ENCODE data around the gene AXDND1.
"Not testable (repeated sequence)": the region's sequence is repeated elsewhere in the genome, so short reads cannot be mapped to it uniquely, and the experiment has no call there.

AXDND1 gene

DNA sequence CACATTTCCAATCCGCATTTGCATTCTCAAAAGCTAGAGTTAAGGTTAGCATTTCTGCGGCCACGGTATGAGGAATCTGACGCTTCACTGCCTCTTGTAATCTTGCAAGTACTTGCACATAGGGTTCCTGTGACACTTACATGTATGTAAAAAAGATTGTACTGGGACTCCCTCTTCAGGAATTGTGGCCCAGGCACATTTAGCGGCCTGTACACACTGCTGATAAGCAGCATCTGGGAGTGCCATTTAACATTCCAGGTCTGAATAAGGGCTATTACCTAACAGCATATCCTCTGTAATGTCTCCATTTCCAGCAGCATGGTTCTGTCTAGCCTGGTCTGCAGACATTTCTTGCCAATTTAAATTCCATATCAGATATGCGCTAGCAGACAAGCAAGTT lies 75.7 kb downstream of the AXDND1 start:
- H3K4me3 ChIP-seq (ENCODE audit: low read depth, low read length), result no peak overlapping the region
- TF ChIP-seq, protein P1, sequence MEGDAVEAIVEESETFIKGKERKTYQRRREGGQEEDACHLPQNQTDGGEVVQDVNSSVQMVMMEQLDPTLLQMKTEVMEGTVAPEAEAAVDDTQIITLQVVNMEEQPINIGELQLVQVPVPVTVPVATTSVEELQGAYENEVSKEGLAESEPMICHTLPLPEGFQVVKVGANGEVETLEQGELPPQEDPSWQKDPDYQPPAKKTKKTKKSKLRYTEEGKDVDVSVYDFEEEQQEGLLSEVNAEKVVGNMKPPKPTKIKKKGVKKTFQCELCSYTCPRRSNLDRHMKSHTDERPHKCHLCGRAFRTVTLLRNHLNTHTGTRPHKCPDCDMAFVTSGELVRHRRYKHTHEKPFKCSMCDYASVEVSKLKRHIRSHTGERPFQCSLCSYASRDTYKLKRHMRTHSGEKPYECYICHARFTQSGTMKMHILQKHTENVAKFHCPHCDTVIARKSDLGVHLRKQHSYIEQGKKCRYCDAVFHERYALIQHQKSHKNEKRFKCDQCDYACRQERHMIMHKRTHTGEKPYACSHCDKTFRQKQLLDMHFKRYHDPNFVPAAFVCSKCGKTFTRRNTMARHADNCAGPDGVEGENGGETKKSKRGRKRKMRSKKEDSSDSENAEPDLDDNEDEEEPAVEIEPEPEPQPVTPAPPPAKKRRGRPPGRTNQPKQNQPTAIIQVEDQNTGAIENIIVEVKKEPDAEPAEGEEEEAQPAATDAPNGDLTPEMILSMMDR (IDR thresholded peaks at IDR 0.05; ENCODE audit: borderline replicate concordance, insufficient read depth, low read depth, low read length), result no peak

DNA sequence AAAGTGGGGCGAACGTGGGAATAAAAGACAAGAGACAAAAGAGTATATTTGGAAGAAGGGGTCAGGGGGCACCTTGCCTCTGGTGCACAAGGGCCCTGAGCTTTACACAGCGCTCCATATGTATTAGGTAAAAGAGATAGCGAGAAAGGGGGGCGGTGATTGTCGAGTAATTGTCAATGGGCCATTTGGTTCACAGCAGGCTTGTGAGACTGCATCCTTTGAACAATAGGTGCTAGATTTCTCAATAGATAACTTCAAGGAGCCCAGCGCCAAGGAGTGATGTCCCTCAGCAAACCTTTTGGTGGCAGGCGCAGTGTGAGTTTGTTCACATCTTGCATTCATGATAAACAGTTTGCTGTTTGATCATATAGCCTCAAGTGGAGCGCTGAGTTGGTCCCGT lies 77.1 kb downstream of the AXDND1 start:
- not testable (repeated sequence) for H3K4me3 ChIP-seq (ENCODE audit: low read depth, low read length)

DNA sequence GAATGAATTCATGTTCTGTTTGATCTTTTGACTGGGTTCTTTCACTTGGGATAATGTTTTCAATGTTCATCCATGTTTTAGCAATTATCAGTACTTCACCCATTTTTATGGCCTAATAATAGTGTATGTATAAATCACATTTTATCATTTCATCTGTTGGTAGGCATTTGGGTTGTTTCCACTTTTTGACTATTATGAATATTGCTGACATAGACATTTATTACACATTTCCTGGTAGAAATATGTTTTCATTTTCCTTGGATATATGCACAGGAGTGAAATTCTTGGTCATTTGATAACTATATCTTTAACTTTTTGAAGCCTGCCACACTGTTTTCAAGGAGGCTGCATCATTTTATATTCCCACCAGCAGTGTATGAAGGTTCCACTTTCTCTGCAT lies 79.8 kb downstream of the AXDND1 start:
- TF ChIP-seq, protein P1 (IDR thresholded peaks at IDR 0.05; ENCODE audit: borderline replicate concordance, insufficient read depth, low read depth, low read length), result no peak
- no peak overlapping the region for H3K4me3 ChIP-seq (ENCODE audit: low read depth, low read length)

DNA sequence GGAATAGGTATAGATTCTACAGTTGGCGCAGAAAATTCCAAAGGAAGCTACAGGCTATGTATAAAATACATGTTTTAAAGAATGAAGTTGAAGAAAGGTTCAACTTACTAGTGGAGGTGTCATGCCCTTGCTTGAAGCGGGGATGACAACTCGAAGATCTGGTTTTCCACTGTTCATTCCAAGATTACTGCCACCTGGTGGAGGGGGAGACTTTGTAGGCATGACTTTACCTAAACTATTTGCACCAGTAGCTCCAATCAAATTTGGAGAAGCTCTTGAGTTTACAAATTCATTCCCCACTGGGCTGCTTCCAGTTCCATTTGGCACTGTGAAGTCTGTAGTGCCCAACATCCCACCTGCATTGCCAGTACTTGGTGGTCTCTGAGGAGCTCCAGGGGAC lies 81.7 kb downstream of the AXDND1 start:
- no peak overlapping the region for H3K4me3 ChIP-seq (ENCODE audit: low read depth, low read length)
- TF ChIP-seq, protein P1 (IDR thresholded peaks at IDR 0.05; ENCODE audit: borderline replicate concordance, insufficient read depth, low read depth, low read length), result 0 out of 2 replicates have a peak, but pooled peaks have one; percentile 33

DNA sequence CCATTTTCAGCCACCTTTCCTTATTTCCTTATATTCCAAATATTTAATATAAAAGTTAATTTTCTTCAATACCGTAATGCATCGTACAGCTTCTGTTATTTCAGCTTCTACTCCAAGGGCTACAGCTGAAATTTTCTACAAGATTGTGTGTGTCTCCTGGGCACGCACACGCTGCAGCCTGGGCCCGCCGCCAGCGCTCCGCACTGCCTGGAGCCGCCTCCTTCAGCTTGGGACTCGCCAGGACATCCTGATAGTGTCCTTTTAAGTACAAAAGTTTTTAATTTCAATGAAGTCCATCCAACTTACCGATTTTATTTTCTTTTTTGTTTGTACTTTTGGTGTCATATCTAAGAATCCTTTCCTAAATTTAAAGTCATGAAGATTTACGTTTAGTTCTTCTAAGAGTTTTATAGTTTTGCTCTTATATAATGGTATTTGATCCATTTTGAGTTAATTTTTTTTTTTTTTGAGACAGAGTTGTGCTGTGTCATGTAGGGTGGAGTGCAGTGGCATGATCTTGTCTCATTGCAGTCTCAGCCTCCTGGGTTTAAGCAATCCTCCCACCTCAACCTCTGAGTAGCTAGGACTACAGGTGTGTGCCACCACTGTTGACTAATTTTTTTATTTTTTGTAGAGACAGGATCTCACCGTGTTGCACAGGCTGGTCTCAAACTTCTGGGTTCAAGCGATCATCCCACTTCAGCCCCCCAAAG lies 82.8 kb downstream of the AXDND1 start:
- no peak overlapping the region for H3K4me3 ChIP-seq (ENCODE audit: low read depth, low read length)
- TF ChIP-seq, protein P1 (IDR thresholded peaks at IDR 0.05; ENCODE audit: borderline replicate concordance, insufficient read depth, low read depth, low read length), result no peak

DNA sequence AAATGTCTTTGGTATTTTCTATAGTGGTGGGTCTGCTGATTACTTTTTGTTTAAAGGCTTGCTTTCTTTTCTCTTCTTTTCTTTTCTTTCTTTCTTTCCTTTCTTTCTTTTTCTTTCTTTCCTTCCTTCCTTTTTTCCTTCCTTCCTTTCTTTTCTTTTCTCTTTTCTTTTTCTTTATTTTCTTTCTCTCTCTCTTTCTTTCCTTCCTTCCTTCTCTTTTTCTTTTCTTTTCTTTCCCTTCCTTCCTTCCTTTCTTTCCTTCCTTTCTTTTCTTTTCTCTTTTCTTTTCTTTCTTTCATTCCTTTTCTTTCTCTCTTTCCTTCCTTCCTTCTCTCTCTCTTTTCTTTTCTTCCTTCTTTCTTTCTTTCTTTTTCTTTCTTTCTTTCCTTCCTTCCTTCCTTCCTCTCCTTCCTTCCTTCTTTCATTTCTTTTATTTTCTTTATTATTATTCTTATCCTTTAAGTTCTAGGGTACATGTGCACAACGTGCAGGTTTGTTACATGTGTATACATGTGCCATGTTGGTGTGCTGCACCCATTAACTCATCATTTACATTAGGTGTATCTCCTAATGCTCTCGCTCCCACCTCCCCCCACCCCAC lies 93.9 kb downstream of the AXDND1 start:
- H3K4me3 ChIP-seq (ENCODE audit: low read depth, low read length), result not testable (repeated sequence)

DNA sequence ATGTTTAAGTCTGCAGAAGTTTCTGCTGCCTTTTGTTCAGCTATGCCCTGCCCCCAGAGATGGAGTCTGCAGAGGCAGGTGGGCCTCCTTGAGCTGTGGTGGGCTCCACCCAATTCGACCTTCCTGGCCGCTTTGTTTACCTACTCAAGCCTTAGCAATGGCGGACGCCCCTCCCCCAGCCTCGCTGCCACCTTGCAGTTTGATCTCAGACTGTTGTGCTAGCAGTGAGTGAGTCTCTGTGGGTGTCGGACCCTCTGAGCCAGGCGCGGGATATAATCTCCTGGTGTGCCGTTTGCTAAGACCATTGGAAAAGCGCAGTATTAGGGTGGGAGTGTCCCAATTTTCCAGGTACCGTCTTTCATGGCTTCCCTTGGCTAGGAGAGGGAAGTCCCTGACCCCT lies 99.9 kb downstream of the AXDND1 start:
- H3K4me3 ChIP-seq (ENCODE audit: low read depth, low read length), result not testable (repeated sequence)

DNA sequence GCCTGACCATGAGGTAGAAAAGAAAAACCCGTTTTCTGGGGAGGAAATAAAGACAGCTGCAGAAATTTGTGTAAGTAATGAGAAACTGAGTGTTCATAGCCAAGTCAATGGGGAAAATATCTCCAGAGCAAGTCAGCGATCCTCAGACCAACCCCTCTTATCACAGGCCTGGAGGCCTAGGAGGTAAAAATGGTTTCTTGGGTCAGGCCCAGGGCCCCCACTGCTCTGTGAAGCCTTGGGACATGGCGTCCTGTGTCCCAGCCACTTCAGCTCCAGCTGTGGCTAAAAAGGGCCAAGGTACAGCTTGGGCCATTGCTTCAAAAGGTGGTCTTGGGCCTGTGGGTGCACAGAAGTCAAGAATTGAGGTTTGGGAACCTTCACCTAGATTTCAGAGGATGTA lies 108.9 kb downstream of the AXDND1 start:
- H3K4me3 ChIP-seq (ENCODE audit: low read depth, low read length), result no peak overlapping the region
- TF ChIP-seq, protein P1 (IDR thresholded peaks at IDR 0.05; ENCODE audit: borderline replicate concordance, insufficient read depth, low read depth, low read length), result no peak

DNA sequence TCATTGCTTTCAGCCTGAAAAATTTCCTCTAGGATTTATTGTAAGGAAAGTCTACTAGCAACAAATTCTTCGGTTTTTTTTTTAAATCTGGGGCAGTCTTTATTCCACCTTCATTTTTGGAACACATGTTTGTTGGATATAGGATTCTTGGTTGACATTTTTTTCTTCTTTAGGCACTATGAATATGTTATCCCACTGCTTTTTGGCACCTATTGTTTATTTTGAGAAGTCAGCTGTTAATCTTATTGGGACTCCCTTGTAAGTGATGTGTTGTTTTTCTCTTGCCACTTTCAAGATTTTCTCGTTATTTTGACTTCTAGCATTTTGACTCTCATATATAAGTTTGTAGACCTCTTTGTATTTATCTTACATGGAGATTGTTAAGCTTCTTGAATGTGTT lies 110.7 kb downstream of the AXDND1 start:
- no peak overlapping the region for H3K4me3 ChIP-seq (ENCODE audit: low read depth, low read length)
- TF ChIP-seq, protein P1 (IDR thresholded peaks at IDR 0.05; ENCODE audit: borderline replicate concordance, insufficient read depth, low read depth, low read length), result no peak
